Muscle of leg (tissue), 11 donors: ENCODE results near the gene AKR1C8. TPM values are rescaled to one million over a fixed set of nuclear protein-coding genes. Genes with fewer than 3 reads are reported as not detected.
"Not testable (repeated sequence)": the region's sequence is repeated elsewhere in the genome, so short reads cannot be mapped to it uniquely, and the experiment has no call there.

Experiments used
- DNase-seq: peaks from one replicate; pipeline ENCODE4 v3.0.0; 2013
- H3K27ac ChIP-seq: one replicate; pipeline ENCODE4 v1.5.1; 2013; ENCODE audit warnings: mild to moderate bottlenecking, low read length, control low read depth
- H3K27me3 ChIP-seq: one replicate; pipeline ENCODE4 v1.6.1; 2013; ENCODE audit warnings: low read length; ENCODE audit not compliant: control insufficient read depth, insufficient read depth
- H3K36me3 ChIP-seq: one replicate; pipeline ENCODE4 v1.6.1; 2013; ENCODE audit warnings: low read length; ENCODE audit not compliant: control insufficient read depth, insufficient read depth
- H3K4me1 ChIP-seq: one replicate; pipeline ENCODE4 v1.6.1; 2013; ENCODE audit warnings: low read length; ENCODE audit not compliant: control insufficient read depth, insufficient read depth
- H3K4me3 ChIP-seq: one replicate; pipeline ENCODE4 v1.5.1; 2013; ENCODE audit warnings: low read length, control low read depth
- H3K9me3 ChIP-seq: replicated peaks from 2 replicates; pipeline ENCODE4 v1.6.1; 2013; ENCODE audit warnings: low read depth, low read length; ENCODE audit not compliant: control insufficient read depth
- WGBS: methylation state at CpG from one replicate; pipeline ENCODE4 v1.1.5; 2013; ENCODE audit warnings: missing lambda C conversion rate; ENCODE audit not compliant: insufficient coverage; 5-methylcytosine and 5-hydroxymethylcytosine counted together
- polyA plus RNA-seq, 8 donors: library from polyadenylated mRNA; unstranded; fragments of 120-200 nt; gene quantifications; one replicate each; pipeline versions ENCODE4 v1.2.1 to v1.2.3, GENCODE V29; 2013; ENCODE audit warnings: inconsistent platforms in 1 of 8, low replicate concordance in 1 of 8; ENCODE audit not compliant: insufficient read length in 8 of 8, insufficient read depth in 1 of 8
- total RNA-seq: library from RNA; stranded (reverse); fragments of 120-200 nt; gene quantifications from one replicate; pipeline ENCODE4 v1.2.4, GENCODE V29; 2013

The AKR1C8 gene
- total and polyA plus RNA-seq, 9 donors = 0.09 to 0.16 TPM; not detected in 7

DNA sequence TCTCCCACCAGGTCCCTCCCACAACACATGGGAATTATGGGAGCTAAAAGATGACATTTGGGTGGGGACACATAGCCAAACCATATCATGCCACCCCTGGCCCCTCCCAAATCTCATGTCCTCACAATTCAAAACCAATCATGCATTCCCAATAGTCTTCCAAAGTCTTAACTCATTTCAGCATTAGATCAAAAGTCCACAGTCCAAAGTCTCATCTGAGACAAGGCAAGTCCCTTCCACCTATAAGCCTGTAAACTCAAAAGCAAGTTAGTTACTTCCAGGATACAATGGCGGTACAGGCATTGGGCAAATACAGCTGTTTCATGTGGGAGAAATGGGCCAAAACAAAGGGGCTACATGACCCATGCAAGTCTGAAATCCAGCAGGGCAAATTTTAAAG, 24.8 kb upstream of the AKR1C8 start:
- not testable (repeated sequence) for H3K36me3 ChIP-seq, H3K27ac ChIP-seq, H3K27me3 ChIP-seq, H3K9me3 ChIP-seq, H3K4me3 ChIP-seq, H3K4me1 ChIP-seq, DNase-seq
- WGBS = no CpG with 5 or more reads among the region's 1 CpG

GRCh38 chr10:5206799-5207198, 21.8 kb upstream of the AKR1C8 start:
- H3K27ac ChIP-seq = no peak overlapping the region
- no peak for DNase-seq
- no peaks in the 10 kb centered on the region for H3K4me1 ChIP-seq
- WGBS = 86% methylated on average over 2 of the region's 6 CpGs
- H3K9me3 ChIP-seq = peaks cover 4% of the 10 kb centered on the region
- H3K36me3 ChIP-seq = no peaks in the 10 kb centered on the region
- H3K27me3 ChIP-seq = no peaks in the 10 kb centered on the region
- H3K4me3 ChIP-seq = no peak overlapping the region

GRCh38 chr10:5199398-5199797, 14.4 kb upstream of the AKR1C8 start:
- H3K4me1 ChIP-seq = no peaks in the 10 kb centered on the region
- H3K27ac ChIP-seq = no peak overlapping the region
- DNase-seq = no peak
- H3K9me3 ChIP-seq = peaks cover 4% of the 10 kb centered on the region
- no peaks in the 10 kb centered on the region for H3K36me3 ChIP-seq
- no peak overlapping the region for H3K4me3 ChIP-seq
- no peaks in the 10 kb centered on the region for H3K27me3 ChIP-seq
- WGBS = 76% methylated on average over 8 of the region's 8 CpGs

GRCh38 chr10:5198386-5198785, 13.4 kb upstream of the AKR1C8 start:
- Histone ChIP-seq H3K4me1 (no peaks in the 10 kb centered on the region), H3K27me3 (no peaks in the 10 kb centered on the region), H3K27ac (no peak overlapping the region), H3K36me3 (no peaks in the 10 kb centered on the region), H3K4me3 (no peak overlapping the region), H3K9me3 (peaks cover 2% of the 10 kb centered on the region)
- DNase-seq = no peak
- WGBS = no CpG with 5 or more reads among the region's 3 CpGs

DNA sequence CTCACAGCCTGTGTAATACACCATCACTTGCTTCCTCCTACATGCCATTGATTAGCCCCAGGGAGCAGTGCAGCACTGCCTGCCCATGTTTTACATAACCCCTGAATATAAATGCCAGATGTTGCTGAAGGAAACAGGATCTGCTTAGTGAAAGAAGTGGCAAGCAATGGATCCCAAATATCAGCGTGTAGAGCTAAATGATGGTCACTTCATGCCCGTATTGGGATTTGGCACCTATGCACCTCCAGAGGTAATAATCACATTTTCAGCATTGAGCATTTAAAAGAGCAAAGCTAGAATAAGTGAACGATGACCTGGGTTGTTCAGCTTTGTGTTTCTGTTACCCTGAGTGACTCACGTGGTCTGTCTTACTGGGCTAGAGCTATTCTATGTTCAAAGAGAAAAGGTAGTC, 11.8 kb upstream of the AKR1C8 start, which contains the start of gene AKR1C4:
Gene AKR1C4, plus strand, starts transcription at position 136 of the 412 bp plus-strand sequence. Its CDS starts 31 bp downstream, at position 167.
- no peaks in the 10 kb centered on the region for H3K4me1 ChIP-seq
- H3K4me3 ChIP-seq = no peak within 1 kb of the TSS
- no peak within 1 kb of the TSS for H3K27ac ChIP-seq
- peak; percentile 10 for DNase-seq
- no peaks in the 10 kb centered on the region for H3K27me3 ChIP-seq
- 0% methylated on average over 1 of the region's 4 CpGs for WGBS
- H3K9me3 ChIP-seq = no peaks in the 10 kb centered on the region
- no peaks in the 10 kb centered on the region for H3K36me3 ChIP-seq

GRCh38 chr10:5195727-5196374, 10.9 kb upstream of the AKR1C8 start:
- DNase-seq = no peak
- 88% methylated on average over 1 of the region's 6 CpGs for WGBS
- Histone ChIP-seq H3K9me3 (no peaks in the 10 kb centered on the region), H3K4me1 (no peaks in the 10 kb centered on the region), H3K4me3 (no peak overlapping the region), H3K27ac (no peak overlapping the region), H3K27me3 (no peaks in the 10 kb centered on the region), H3K36me3 (no peaks in the 10 kb centered on the region)

DNA sequence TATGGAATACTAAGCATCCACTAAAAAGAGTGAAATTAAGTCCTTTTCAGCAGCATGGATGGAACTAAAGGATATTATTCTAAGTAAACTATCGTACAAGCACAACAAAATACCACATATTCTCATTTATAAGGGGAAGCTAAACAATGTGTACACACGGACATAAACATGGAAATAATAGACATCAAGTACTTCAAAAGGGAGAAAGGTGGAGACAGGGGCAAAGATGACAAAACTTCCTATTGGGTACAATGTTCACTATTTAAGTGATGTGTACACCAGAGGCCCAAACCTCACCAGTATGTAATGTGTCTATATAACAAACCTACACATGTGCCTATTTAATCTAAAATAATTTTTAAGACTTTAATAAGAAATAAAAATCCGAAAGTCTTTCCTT, 9.5 kb upstream of the AKR1C8 start:
- H3K27me3 ChIP-seq = no peaks in the 10 kb centered on the region
- H3K4me1 ChIP-seq = no peaks in the 10 kb centered on the region
- WGBS = no CpG with 5 or more reads among the region's 3 CpGs
- DNase-seq = no peak
- H3K36me3 ChIP-seq = no peaks in the 10 kb centered on the region
- no peak overlapping the region for H3K4me3 ChIP-seq
- H3K9me3 ChIP-seq = no peaks in the 10 kb centered on the region
- no peak overlapping the region for H3K27ac ChIP-seq

- H3K27me3 ChIP-seq = no peaks in the 10 kb centered on the region
- H3K4me1 ChIP-seq = no peaks in the 10 kb centered on the region
- H3K4me3 ChIP-seq = no peak overlapping the region
- no peak overlapping the region for H3K27ac ChIP-seq
- no peaks in the 10 kb centered on the region for H3K9me3 ChIP-seq
- DNase-seq = no peak
- 59% methylated on average over 2 of the region's 2 CpGs for WGBS
- no peaks in the 10 kb centered on the region for H3K36me3 ChIP-seq
Measured at GRCh38 chr10:5188358-5188757, 3.4 kb upstream of the AKR1C8 start.

DNA sequence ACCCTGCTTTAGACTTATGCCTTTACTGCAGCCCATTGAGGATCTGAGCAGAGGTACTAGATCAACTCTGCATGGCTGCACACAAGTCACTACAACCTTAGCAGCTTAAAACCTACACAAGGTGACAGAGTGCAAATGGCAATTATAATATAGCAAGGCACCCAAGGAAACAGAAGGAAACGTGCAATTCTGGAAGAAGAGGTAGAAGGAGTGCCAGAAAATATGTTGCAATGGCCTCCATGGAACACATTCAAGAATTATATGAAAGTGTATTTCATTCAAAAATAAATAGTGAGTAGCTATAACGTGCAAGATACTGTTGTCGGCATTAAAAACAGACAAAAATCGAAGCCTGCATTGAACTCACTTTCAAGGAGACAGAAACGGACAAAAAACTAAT, 2.9 kb upstream of the AKR1C8 start:
- Histone ChIP-seq H3K27me3 (no peaks in the 10 kb centered on the region), H3K4me3 (no peak overlapping the region), H3K36me3 (no peaks in the 10 kb centered on the region), H3K27ac (no peak overlapping the region), H3K9me3 (no peaks in the 10 kb centered on the region), H3K4me1 (no peaks in the 10 kb centered on the region)
- DNase-seq = peak; percentile 27
- WGBS = 0% methylated on average over 1 of the region's 5 CpGs

DNA sequence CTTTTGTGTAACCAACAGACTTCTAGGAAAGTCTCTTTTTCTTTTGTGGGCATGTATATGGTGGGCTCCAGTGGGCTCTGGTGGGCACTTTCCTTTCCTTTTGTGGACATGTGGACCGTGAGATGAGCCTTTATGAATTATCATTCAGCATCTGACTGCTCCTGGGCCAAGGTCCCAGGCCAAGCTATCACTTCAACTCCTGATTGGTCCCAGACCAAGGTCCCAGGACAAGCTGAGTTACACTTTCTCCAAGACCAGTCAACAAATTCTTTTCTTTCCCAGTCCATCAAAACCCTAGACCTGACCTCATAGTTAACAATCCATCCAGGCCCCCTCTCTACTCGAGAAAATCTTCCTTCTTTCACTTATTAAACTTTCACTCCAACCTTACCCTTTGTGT, 1.0 kb downstream of the AKR1C8 start:
- H3K4me3 ChIP-seq = no peak overlapping the region
- H3K27ac ChIP-seq = no peak overlapping the region
- H3K27me3 ChIP-seq = no peaks in the 10 kb centered on the region
- H3K36me3 ChIP-seq = no peaks in the 10 kb centered on the region
- H3K9me3 ChIP-seq = no peaks in the 10 kb centered on the region
- no peak for DNase-seq
- WGBS = 71% methylated on average over 2 of the region's 2 CpGs
- no peaks in the 10 kb centered on the region for H3K4me1 ChIP-seq

GRCh38 chr10:5180503-5180902, 4.4 kb downstream of the AKR1C8 start:
- not testable (repeated sequence) for H3K27ac ChIP-seq, H3K4me1 ChIP-seq, H3K27me3 ChIP-seq, H3K9me3 ChIP-seq, DNase-seq, H3K36me3 ChIP-seq, H3K4me3 ChIP-seq
- 85% methylated on average over 7 of the region's 12 CpGs for WGBS
